WERI-Rb-1 (cell line): Measurements from ENCODE around the gene TRIM38.
"Not testable (repeated sequence)": the region's sequence is repeated elsewhere in the genome, so short reads cannot be mapped to it uniquely, and the experiment has no call there.

Source experiments
- DNase-seq: peaks from one replicate; pipeline ENCODE4 v3.0.0-alpha.2; 2020
- H3K27ac ChIP-seq: fragments of 250-450 bp; sonication (Bioruptor Pico); 2 replicates; pipeline ENCODE4 v1.5.1; 2020; ENCODE audit warnings: mild to moderate bottlenecking, moderate library complexity
- H3K27me3 ChIP-seq: fragments of 250-450 bp; sonication (Bioruptor Pico); 2 replicates; pipeline ENCODE4 v1.5.1; 2021; ENCODE audit warnings: mild to moderate bottlenecking, low read depth, moderate library complexity; ENCODE audit not compliant: insufficient read depth, severe bottlenecking
- H3K36me3 ChIP-seq: fragments of 250-450 bp; sonication (Bioruptor Pico); 2 replicates; pipeline ENCODE4 v1.5.1; 2020; ENCODE audit warnings: mild to moderate bottlenecking, moderate library complexity
- H3K4me3 ChIP-seq: 2 replicates; pipeline ENCODE4 v1.5.1; 2011; ENCODE audit warnings: low read depth, mild to moderate bottlenecking, control low read depth, low read length
- H3K9me3 ChIP-seq: fragments of 250-450 bp; sonication (Bioruptor Pico); 2 replicates; pipeline ENCODE4 v1.5.1; 2021; ENCODE audit warnings: mild to moderate bottlenecking, moderate library complexity; ENCODE audit not compliant: severe bottlenecking
- CTCF ChIP-seq: IDR thresholded peaks from 2 replicates; pipeline ENCODE4 v1.5.1; 2011; ENCODE audit warnings: low read depth, mild to moderate bottlenecking, control low read depth, inconsistent platforms, low read length

The TRIM38 gene

GRCh38 chr6:25946631-25947030 lies 16.0 kb upstream of the TRIM38 start:
- peaks cover 4% of the 10 kb centered on the region for H3K9me3 ChIP-seq
- H3K27me3 ChIP-seq = no peaks in the 10 kb centered on the region
- no peak for TF ChIP-seq CTCF
- no peak overlapping the region for H3K4me3 ChIP-seq
- no peaks in the 10 kb centered on the region for H3K36me3 ChIP-seq
- DNase-seq = no peak
- H3K27ac ChIP-seq = no peak overlapping the region

GRCh38 chr6:25947492-25947891 lies 15.1 kb upstream of the TRIM38 start:
- H3K9me3 ChIP-seq, H3K4me3 ChIP-seq, H3K36me3 ChIP-seq, H3K27ac ChIP-seq, DNase-seq, H3K27me3 ChIP-seq: not testable (repeated sequence)

GRCh38 chr6:25949695-25950094 lies 12.9 kb upstream of the TRIM38 start:
- Histone ChIP-seq H3K9me3 (peaks cover 4% of the 10 kb centered on the region), H3K4me3 (no peak overlapping the region), H3K27me3 (no peaks in the 10 kb centered on the region), H3K36me3 (no peaks in the 10 kb centered on the region), H3K27ac (no peak overlapping the region)
- TF ChIP-seq CTCF = no peak
- no peak for DNase-seq

GRCh38 chr6:25950297-25950696 lies 12.3 kb upstream of the TRIM38 start:
- Histone ChIP-seq H3K36me3 (no peaks in the 10 kb centered on the region), H3K27ac (no peak overlapping the region), H3K4me3 (no peak overlapping the region), H3K27me3 (no peaks in the 10 kb centered on the region), H3K9me3 (peaks cover 4% of the 10 kb centered on the region)
- TF ChIP-seq CTCF = no peak
- peak; percentile 36 for DNase-seq

- H3K27ac ChIP-seq = no peak overlapping the region
- no peak for TF ChIP-seq CTCF
- H3K9me3 ChIP-seq = no peaks in the 10 kb centered on the region
- no peaks in the 10 kb centered on the region for H3K36me3 ChIP-seq
- DNase-seq = no peak
- H3K4me3 ChIP-seq = no peak overlapping the region
- H3K27me3 ChIP-seq = no peaks in the 10 kb centered on the region
These were observed 11.1 kb upstream of the TRIM38 start for GRCh38 chr6:25951296-25952032.

GRCh38 chr6:25952535-25952934 lies 10.1 kb upstream of the TRIM38 start:
- Histone ChIP-seq H3K9me3 (no peaks in the 10 kb centered on the region), H3K4me3 (no peak overlapping the region), H3K27me3 (no peaks in the 10 kb centered on the region), H3K27ac (no peak overlapping the region), H3K36me3 (no peaks in the 10 kb centered on the region)
- DNase-seq = no peak
- no peak for TF ChIP-seq CTCF
